Raji (cell line): Measurements from ENCODE around the gene SPP1.

Experiments
- POLR2A ChIP-seq: IDR thresholded peaks from 2 replicates; pipeline ENCODE4 v1.6.1; 2011; ENCODE audit warnings: low read depth, low read length, control low read depth; ENCODE audit not compliant: insufficient read depth

The SPP1 gene

GRCh38 chr4:88028946-88029345 is 53.4 kb downstream of the SPP1 start:
- no peak for TF ChIP-seq POLR2A

- TF ChIP-seq POLR2A: no peak
These were observed 54.0 kb downstream of the SPP1 start for GRCh38 chr4:88029556-88029955.

- no peak for TF ChIP-seq POLR2A
These were observed 55.2 kb downstream of the SPP1 start for GRCh38 chr4:88030565-88031310.
